ENCODE data around the gene TEX261.
A peak's percentile ranks its signal among the peaks of the same experiment; 100 is the strongest.
"Not testable (repeated sequence)": the region's sequence is repeated elsewhere in the genome, so short reads cannot be mapped to it uniquely, and the experiment has no call there.

Gene TEX261

DNA sequence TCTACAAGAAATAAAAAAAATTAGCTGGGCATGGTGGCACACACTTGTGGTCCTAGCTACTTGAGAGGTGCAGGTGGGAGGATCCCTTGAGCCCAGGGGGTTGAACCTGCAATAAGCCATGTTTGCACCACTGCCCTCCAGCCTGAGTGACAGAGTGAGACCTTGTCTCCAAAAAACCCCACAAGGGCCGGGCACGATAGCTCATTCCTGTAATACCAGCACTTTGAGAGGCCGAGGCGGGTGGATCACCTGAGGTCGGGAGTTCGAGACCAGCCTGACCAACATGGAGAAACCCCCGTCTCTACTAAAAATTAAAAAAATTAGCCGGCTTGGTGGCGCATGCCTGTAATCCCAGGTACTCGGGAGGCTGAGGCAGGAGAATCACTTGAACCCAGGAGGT lies 5.3 kb upstream of the TEX261 start:
- not testable (repeated sequence) for DNase-seq

DNA sequence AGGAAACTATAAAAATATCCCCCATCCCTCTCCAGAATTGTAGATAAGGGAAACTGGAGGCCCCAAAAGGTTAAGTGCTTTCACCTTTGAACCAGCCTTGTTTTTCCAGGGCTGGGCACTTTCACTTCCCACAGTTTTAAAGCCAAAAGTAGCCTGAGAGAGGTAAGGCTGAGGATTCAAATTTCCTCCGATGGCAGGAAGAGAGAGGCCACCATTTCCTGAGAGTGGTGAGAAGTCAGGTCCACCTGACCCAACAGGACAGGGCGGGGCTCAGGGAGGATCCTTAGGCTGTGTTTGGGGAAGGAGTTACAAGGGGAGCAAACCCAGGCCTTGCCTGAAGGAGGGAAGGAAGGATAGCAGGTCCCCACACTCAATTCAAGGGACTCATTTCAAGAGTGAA lies 4.7 kb upstream of the TEX261 start:
- no peak for DNase-seq

- DNase-seq, result not testable (repeated sequence)
These were observed 4.2 kb upstream of the TEX261 start for GRCh38 chr2:70998885-70999284.

DNA sequence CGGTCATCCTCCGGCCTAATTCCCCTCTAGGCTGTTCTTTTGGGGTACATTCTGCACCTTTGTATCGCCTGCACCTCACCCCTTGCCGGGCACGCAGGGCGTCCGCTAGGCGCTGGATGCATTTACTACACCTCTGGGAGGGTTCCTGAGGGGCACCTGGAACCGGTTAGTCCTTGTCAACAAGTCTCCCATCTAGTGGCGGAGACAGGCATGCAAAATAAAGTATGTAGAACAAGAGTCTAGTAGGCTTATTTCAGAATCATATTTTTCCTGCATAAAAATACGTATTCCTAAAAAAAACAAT lies 705 bp upstream of the TEX261 start:
- DNase-seq, result peak; percentile 47

DNA sequence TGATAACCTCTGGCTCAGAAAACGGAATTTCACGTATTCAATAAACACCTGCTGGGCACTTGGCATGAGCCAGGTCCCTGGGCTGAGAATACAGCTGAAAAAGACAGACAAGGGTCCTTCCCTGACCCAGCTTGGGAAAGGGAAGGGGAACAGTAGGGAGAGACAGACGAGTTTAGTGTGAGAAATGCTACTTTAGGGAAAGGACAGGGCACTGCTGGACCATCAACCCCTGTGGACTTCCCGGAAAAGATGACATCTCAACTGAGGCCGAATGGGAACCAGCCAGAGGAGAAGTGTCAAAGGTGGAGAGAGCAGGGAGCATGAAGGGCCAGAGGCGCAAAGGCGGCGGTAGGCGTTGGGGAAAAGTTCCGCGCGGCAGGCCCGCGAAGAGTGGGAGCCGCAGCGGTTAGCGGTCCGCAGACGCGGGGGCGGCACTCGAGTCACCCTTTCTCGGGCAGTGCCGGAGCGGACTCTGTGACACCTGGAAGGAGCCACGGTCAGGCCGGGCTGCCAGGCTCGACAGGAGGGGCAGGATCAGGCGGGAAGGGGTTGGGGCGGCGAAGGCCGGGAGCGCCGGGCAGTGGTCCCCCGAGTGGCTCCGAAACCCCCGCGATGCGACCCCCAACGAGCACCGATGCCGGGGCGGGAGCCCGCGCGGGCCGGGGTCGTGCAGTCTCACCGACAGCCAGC lies 519 bp downstream of the TEX261 start:
- no peak for DNase-seq

- no peak for DNase-seq
These were observed 1.5 kb downstream of the TEX261 start for GRCh38 chr2:70992945-70993853.

- DNase-seq, result no peak
These were observed 2.9 kb downstream of the TEX261 start for GRCh38 chr2:70991742-70992141.

GRCh38 chr2:70991142-70991541 lies 3.5 kb downstream of the TEX261 start:
- DNase-seq, result no peak

DNA sequence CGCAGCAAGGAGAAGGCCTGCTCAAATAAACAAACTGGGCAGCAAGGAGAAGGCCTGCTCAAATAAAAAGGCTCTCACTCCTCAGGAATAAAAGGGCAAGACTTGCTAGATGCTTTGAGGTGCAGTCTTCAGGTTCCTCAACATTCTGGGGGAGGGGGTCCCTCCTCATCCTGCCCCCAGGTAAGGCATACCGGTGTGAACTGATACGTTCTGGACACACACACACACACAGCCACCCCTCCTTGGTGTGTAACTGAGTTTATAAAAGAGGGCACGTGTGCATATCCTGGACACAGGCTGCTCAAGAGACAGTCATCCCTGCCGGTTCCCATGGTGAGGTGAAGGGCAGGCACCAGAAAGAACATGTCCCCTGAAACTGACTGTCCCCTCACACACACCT lies 4.5 kb downstream of the TEX261 start:
- DNase-seq, result no peak

DNA sequence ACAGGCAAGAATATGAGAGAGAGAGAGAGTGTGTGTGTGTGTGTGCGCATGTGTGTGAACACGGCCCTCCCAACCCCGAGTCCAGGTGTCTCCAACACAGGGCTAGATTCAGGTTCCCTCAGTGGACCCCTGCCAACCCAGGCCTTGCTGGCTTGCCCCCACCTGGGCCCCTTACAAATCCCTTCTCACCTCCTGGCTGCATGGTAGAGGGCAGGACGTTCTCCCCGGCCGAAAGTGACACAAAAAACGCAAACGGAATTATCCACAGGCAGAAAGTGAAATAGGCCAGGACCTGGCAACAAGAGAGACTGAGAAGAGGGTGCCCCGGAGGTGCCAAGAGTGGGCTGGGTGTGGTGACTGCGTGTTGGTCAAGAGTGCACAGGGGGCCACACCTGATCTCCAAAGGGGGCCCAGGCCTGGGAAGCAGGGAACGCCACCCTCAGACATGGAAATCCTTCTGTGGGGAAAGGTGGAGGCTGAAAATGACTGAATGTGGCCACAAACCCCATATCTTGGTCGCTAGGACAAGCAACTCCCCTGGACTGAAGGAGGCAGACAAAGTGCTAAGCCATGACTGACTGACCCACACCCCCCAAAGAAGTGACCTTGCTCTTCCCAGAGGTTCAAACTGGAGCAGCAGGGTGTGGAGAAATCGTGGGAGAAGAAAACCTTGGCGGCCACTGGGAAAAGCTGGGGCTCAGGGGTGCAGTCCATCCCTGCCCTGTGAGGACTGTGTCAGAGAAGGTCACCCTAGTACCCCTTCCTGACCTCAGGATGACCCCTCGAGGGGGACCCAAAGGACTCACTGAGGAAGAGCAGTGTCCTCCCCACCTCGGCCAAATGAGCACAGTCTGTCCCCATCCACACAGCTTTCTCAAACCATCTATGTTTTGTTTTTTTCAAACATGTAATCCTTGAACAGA lies 5.7 kb downstream of the TEX261 start:
- no peak for DNase-seq

GRCh38 chr2:70988151-70988550 lies 6.5 kb downstream of the TEX261 start:
- no peak for DNase-seq

- no peak for DNase-seq
These were observed 7.3 kb downstream of the TEX261 start for GRCh38 chr2:70987386-70987785.

DNA sequence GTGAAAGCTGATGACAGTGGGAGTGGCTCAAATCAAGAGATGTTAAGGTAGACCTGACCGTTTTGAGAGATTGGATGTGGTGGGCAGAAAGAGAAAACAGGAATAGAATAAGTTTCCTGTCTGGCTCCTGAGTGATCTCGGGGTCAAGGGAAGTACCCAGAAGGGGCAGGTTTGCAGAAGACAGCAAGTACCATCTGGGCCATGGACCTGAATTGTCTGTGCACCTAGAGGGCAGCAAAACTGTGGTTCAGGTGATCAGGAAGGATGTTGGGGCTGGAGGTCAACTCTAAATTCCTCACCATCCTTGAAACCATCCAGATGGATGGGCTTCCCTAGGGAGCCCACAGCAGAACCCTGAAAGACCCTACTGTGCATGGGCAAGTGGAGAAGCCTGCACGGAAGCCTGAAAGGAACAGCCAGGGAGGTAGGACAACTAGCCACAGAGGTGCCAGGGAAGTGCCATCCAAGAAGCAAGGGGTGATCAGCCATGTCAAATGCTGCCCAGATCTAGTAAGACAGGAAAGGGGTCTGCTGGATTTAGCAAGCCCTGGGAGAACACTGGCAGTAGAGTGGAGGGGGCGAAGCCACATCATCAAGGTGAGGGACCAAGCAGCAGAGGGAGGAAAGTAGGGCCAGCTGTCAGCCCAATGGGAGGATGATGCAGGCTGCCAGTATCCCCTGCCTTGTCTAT lies 8.0 kb downstream of the TEX261 start:
- DNase-seq, result no peak

DNA sequence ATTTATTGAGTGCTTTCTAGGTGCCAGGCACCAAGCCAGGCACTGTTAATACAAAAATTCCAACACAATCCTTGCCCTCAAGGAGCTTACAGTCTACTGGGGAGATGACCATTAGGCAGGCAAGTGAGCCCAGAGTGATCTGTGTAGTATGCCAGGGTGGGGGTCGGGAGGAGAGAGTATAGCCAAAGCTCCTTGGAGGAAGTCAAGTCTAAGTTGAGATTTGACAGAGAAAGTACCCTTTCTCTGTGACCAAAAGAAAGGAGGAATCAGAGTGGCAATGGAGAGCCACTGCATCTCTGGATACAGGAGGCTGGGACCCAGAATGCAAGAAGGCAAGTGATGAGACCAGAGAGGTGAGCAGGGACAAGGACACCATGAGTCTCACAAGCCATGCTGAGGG lies 8.7 kb downstream of the TEX261 start:
- no peak for DNase-seq

DNA sequence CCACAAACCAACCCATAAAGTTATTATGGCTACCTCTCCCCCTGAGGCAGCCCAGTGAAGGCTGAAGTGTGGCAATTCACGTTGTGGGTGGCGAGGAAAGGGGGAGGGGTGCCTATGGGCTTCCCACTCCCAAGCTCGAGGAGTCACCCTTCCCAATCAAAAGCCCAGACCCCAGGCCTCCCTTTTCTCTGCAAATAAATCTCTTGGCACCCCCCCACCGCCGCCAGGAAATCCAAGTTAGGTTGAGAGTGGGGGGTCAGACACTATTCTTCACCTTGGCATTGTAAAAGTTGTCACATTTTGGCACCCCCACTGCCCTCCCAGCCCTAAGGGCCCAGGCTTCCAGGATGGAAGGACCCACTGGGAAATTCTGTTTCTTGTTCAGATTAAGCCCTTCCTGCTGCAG lies 9.4 kb downstream of the TEX261 start:
- no peak for DNase-seq

DNA sequence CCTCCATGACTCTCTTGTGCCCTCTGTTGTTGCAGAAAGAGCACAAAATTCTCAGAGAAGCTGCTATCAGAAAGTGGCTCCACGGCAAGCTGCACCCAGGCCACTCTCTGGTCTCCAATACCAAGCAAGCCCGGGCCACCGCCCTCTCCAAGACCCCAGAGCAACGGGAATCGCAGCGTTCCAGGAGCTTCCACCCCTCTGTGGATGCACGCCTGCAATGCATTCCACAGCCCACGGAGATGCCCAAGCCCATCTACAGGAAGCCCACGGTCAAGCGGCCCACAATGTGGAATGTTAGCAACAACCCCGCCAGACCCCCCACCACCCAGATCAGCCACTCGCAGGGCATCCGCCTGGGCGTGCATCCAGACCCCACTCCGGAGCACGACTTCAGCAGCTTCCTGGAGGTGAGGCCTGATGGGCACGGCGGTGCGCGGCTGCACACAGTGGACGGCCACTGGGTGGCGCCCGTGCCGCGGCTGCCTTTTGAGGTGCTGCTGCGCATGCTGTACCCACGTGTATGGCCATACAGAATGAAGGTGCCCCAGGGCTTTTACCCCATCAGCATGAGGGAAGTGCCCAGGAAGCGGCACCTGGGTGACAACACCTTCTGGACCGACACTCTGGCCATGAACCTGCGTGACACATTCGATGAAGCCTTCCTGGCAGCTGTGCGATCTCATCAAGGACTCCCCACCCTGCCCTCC lies 9.9 kb downstream of the TEX261 start:
- no peak for DNase-seq

- DNase-seq, result no peak
These were observed 10.5 kb downstream of the TEX261 start for GRCh38 chr2:70984228-70984575.

GRCh38 chr2:70983506-70984227 lies 11.0 kb downstream of the TEX261 start:
- DNase-seq, result no peak

DNA sequence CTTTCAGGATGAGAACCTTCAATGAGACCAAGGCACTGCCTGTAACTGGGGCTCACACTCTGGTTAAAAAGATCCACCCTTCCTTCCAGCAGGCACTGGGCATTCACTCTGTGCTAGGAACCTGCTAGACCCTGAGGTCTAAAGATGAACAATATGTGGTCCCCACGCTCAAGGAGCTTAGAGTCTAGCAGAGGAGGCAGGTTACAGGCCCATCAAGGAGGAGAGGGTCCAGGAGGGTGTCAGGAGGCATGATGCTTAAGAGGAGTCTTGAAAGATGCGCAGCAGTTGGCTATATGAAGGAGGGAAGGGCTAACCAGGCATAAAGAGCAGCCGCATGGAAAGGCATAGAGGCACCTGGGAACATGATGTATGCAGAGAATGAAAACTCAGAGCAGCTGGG lies 11.7 kb downstream of the TEX261 start:
- DNase-seq, result no peak

GRCh38 chr2:70981866-70982810 lies 12.5 kb downstream of the TEX261 start:
- no peak for DNase-seq

Measured in NCI-H748 treated with DMSO at 0.1 percent for 48 hours (cell line).